ENCODE measurements around the gene BRD8.

BRD8 gene

DNA sequence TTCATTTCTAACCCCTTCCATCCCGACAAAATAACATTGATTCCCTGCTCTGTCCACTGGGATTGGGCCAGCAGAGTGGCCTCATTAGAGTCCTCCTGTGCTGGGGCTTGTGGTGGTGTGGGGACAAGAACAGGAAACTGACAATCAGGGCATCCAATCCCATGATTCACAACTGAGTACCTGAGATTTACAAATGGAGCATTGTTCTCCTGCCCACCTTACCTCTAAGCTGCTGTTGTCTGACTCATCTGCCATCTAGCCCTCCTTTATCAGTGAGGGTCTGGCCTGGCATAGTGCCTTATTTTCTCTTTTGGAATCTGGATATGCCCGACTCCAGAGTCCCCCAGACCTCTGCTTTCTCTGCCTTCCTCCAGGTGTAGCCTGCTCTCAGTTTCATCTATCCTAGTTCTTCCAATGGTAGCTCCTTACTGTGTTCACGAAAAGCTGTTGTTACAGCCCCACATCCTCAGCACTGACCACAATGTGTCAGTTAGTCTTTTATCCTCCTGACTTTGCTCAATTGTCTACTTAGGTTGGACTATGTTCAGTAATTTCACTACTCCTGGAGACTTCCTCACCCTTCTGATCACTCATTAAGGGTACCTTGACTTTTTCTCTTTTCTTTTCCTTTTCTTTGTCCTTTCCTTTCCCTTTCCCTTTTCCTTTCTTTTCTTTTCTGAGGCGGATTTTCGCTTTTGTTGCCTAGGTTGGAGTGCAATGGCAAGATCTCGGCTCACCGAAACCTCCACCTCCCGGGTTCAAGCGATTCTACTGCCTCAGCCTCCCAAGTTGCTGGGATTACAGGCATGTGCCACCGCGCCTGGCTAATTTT lies 81.2 kb downstream of the BRD8 start:
- DNase-seq (ENCODE audit: low read depth): no peak

- no peak for DNase-seq (ENCODE audit: low read depth)
These were observed 82.1 kb downstream of the BRD8 start for GRCh38 chr5:138096363-138096762.

GRCh38 chr5:138095100-138095907 lies 83.1 kb downstream of the BRD8 start:
- DNase-seq (ENCODE audit: low read depth): no peak

DNA sequence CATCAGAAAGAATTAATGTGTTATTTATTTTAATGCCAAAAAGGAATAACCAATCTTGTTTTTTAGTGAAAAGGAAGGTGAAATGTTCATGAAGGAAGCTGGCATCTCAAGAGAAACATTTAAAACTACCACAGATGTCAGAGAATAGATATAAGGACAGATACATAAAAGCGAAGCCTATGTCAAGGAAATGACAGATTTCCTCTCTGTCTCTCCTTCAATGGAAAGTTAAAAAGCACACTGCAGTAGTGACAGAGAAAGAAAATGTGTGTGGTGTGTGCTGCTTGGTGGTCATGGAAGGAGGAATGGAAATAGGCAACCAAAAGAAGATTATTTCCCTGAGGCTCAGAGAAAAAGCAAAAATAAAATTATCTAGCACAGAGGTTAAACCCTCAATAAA lies 85.4 kb downstream of the BRD8 start:
- DNase-seq (ENCODE audit: low read depth): no peak

DNA sequence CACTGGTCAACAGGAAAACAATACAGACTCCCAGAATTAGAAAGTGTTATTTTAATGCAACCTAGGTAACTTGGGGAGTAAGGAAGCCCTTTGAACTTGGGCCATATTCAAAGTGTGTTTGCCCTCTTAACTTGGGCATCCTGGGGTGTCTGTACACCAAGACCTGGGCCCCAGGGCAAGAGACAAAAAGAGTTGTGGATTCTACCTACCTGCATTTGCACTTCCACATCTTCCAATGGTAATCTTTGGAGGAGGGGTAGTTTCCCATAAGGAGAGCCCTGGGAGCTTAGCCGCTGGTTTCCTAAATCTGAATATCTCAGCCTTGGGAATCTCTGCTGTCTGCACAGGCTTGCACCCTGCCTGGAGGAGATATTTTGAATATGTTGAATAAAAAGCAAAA lies 86.1 kb downstream of the BRD8 start:
- no peak for DNase-seq (ENCODE audit: low read depth)

- DNase-seq (ENCODE audit: low read depth): no peak
These were observed 86.7 kb downstream of the BRD8 start for GRCh38 chr5:138091685-138092084.
